GM18526 (cell line): Measurements from ENCODE around the gene ARHGEF4.

ENCODE experiments used
- POLR2A ChIP-seq: IDR thresholded peaks from 3 replicates; pipeline ENCODE4 v1.6.1; 2011; ENCODE audit not compliant: insufficient read length; ENCODE audit errors: extremely low read depth

Gene ARHGEF4

DNA sequence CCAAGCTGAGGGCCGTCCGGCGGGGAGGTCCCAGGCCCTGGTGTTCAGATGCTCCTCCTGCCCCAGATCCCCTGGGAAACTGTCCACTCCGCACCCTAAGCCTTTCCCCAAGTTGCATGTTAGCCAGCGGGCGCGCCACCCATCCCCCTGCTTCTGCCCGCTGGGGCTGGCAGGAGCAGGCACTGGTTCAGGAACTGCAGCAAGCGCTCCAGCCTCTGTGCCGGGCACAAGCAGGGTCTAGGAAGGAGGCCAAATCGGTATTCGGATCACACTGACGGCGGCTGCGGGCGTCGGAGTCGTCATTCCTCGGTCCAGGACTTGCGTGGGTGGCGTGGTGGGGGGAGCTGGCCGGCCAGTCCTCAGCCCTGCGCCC lies 202.8 kb downstream of the ARHGEF4 start:
- TF ChIP-seq POLR2A, result no peak

DNA sequence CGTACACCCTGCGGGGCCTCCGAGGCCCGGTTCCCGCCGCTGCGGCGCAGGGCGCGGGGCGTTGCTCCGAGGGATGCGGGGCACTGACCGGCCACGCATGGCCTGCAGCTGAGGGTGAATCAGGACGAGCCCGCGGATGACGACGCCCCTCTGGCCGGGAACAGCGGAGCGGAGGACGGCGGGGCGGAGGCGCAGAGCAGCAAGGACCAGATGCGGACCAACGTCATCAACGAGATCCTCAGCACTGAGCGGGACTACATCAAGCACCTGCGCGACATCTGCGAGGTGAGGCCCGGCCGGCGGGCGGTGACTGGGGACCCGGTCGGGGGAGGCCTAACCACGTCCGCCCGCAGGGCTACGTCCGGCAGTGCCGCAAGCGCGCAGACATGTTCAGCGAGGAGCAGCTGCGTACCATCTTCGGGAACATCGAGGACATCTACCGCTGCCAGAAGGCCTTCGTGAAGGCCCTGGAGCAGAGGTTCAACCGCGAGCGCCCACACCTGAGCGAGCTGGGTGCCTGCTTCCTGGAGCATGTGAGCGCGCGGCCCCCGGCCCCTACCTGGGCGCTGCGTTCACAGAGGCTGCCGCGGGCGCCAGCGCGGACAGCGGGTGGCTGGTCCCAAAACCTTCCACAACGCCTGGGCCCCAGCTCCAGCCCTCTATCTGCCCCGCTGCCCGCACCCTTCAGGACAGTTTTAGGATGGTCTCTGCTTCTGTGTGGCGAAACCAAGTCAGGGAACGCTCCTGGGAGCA lies 203.4 kb downstream of the ARHGEF4 start:
- no peak for TF ChIP-seq POLR2A

GRCh38 chr2:131040661-131041401 lies 204.1 kb downstream of the ARHGEF4 start:
- TF ChIP-seq POLR2A, result no peak

DNA sequence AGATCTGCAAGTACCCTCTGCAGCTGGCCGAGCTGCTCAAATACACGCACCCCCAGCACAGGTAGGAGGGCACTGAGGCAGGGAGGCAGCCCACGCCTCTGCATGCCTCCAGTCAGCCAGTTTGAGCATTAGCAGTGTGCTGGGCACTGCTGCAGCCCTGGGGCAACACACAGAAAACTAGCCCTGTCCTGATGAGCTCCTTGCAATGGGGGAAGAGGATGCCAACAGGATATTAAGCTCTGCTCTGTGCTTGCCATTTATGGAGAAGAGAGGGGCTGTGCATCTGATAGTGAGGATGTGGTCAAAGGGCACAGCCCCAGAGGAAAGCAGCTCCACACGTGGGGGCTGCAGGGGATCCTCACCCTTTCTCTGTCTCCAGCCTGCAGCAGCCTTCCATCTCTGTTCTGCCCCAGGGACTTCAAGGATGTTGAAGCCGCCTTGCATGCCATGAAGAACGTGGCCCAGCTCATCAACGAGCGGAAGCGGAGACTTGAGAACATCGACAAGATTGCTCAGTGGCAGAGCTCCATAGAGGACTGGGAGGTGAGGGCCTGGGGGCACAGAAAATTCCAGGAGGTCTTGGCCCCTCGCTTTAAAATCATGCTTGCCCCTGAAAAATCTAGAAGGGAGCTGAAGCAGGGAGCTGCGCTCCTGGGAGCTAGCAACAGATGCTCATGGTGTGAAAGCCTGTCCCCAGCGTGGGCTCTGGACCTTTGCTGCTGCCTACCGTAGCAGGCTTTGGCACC lies 204.9 kb downstream of the ARHGEF4 start:
- no peak for TF ChIP-seq POLR2A

GRCh38 chr2:131042148-131042775 lies 205.5 kb downstream of the ARHGEF4 start:
- no peak for TF ChIP-seq POLR2A

DNA sequence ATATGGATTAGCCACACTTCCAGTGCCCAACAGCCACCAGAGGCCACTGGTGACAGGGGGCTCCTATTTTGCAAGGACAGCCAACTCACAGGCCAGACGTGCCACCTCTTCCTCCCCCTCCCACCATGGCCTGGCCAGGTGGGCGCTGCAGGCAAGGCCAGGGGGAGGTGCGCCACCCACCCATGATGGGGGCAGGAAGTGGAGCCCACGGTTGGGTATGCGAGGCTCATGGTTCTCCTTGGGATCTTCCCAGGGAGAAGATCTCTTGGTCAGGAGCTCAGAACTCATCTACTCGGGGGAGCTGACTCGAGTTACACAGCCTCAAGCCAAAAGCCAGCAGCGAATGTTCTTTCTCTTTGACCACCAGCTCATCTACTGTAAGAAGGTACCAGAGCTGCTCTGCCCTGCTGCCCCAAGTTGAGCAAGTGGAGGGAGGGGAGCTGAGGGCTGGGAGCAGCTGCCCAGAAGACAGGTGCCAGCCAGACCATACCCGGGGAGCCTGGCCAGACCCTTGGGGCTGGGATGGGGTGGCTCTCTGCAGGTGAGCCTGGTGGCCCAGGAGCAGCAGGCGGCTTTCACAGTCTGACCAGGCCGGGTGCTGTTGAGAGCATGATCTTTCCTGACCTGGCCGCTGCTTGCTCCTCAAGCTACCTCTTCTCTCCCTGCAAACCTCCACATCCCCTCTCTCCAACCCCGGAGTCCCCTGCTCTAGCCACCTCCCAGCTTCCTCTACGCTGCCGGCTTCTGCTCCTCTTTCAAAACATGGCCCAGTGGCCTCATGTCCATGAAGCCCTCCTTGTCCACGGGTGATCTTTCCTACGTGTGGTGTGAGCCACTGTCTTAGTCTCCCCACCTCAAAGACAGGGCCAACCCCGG lies 206.7 kb downstream of the ARHGEF4 start:
- no peak for TF ChIP-seq POLR2A

GRCh38 chr2:131044075-131044756 lies 207.5 kb downstream of the ARHGEF4 start:
- no peak for TF ChIP-seq POLR2A

DNA sequence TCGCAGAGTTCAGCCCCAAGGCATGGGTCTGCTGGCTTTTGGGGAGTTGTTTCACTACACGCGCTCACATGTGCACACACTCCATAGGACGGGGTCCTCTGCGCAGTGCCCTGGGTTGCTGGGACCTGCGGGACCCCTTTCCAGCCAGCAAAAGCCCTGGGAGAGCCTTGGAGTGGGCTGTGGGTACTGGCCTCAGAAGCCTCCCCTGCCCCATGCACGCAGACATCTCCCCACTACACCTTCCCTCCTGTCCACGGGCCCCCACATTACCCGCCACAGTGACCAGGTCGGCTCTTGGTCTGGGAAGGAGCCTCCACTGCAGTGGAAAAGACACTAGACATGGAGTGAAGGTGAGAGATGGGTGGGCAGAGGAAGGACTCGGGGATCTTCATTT lies 208.0 kb downstream of the ARHGEF4 start:
- no peak for TF ChIP-seq POLR2A

DNA sequence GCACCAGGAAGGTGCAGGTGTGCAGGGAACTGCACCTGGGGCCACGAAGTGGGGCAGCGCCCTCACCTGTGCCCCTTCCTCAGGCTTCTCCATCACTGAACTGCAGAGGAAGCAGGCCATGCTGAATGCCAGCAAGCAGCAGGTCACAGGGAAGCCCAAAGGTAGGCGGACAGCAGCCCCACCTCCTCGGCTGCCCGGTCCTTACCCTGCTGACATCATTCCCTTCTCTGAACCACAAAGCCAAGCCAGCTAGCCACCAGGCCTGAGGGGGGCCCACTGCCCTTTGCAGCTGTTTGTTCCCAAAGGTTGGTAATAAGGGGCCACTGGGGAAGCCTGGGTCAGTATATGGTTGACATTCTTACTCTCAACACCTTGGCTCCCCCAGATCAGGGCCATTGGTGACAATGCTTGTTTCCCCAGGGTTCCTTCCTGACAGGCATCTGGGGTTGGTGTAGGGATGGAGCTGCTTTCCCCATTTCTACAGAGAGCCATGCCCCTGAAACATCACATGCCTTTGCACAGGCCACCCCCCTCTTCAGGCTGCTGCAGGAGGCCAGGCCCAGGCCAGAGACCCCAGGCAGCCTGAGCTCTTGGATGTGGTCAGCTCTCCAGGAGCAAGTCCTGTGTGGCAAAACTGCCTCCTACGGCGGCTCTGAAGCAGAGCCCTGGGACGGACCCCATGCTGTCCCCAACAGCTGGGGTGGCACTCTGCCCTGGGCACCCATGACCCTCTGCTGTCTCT lies 208.7 kb downstream of the ARHGEF4 start:
- TF ChIP-seq POLR2A, result no peak

- no peak for TF ChIP-seq POLR2A
Observed at GRCh38 chr2:131046028-131046917, 209.6 kb downstream of the ARHGEF4 start.

DNA sequence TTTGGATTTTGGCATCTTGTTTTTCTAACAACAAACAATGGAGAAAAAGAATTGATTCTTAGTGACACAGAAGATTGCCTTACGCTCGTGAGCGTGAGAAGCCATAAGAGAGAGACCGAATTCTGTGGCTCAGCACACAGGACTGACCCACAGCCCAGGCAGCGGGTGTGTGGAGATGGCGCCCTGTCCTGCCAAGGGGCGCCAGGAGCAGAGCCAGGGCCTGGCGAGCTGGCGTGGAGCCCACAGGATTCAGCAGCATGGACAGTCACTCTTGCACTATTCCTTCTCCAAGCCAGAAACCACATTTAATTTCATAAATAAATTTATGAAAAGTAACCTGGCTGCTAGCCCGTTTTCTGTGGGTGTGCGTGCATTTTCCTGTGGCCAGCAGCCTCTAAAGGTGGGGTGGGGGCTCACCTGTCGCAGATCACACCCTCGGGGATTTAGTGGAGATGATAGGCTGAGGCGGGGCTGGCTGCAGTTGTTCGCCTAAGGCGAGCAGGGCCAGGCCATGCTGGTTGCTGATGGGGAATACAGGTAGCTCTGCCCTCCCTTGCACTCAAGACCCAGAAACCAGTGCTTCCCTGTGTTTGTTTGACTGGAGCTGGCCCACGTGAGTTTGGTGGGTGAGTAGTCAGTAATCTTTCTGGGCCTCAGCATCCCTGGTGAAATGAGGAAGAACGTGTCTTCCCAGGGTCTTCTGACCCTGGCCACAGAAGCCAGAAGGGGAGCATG lies 210.4 kb downstream of the ARHGEF4 start:
- no peak for TF ChIP-seq POLR2A

- no peak for TF ChIP-seq POLR2A
Observed at GRCh38 chr2:131047920-131048560, 211.3 kb downstream of the ARHGEF4 start.
